Chondrocyte (in vitro differentiated cells): ENCODE data around the gene RTP5. TPM values are rescaled to one million over a fixed set of nuclear protein-coding genes. Genes with fewer than 3 reads are reported as not detected.

Experiments
- DNase-seq: peaks from one replicate; pipeline ENCODE4 v3.0.0; 2021; ENCODE audit warnings: mixed read lengths, low spot score
- H3K27ac Mint-ChIP-seq: one replicate; pipeline ENCODE4 v1.8.0; 2021; ENCODE audit warnings: mild to moderate bottlenecking, moderate library complexity, mixed read lengths; ENCODE audit not compliant: unreplicated experiment
- H3K27me3 Mint-ChIP-seq: 2 replicates; pipeline ENCODE4 v1.8.0; 2021; ENCODE audit warnings: low read depth, mixed read lengths
- H3K36me3 Mint-ChIP-seq: 2 replicates; pipeline ENCODE4 v1.8.0; 2021; ENCODE audit warnings: low read depth, mixed read lengths
- H3K4me1 Mint-ChIP-seq: 2 replicates; pipeline ENCODE4 v1.8.0; 2021; ENCODE audit warnings: low read depth, mild to moderate bottlenecking, mixed read lengths
- H3K4me3 Mint-ChIP-seq: one replicate; pipeline ENCODE4 v1.8.0; 2021; ENCODE audit warnings: mild to moderate bottlenecking, moderate library complexity, mixed read lengths; ENCODE audit not compliant: unreplicated experiment
- H3K9me3 Mint-ChIP-seq: 2 replicates; pipeline ENCODE4 v1.8.0; 2021; ENCODE audit warnings: low read depth, mixed read lengths
- CTCF ChIP-seq: fragments of 200-600 bp; sonication (generic); IDR thresholded peaks from 2 replicates; pipeline ENCODE4 v1.5.0; 2021; ENCODE audit warnings: antibody characterized with exemption, mild to moderate bottlenecking, moderate library complexity
- total RNA-seq: library from RNA; stranded (reverse); gene quantifications from 3 replicates; pipeline ENCODE4 v1.2.1, GENCODE V29; 2021

The RTP5 gene
- total RNA-seq, 1 donor from 2014 or later = not detected

- no peak overlapping the region for H3K27ac Mint-ChIP-seq
- TF ChIP-seq CTCF = no peak
- H3K27me3 Mint-ChIP-seq = peaks cover 24% of the 10 kb centered on the region
- DNase-seq = no peak
- H3K9me3 Mint-ChIP-seq = no peaks in the 10 kb centered on the region
- H3K36me3 Mint-ChIP-seq = no peaks in the 10 kb centered on the region
- H3K4me1 Mint-ChIP-seq = no peaks in the 10 kb centered on the region
- no peak overlapping the region for H3K4me3 Mint-ChIP-seq
Measured at GRCh38 chr2:241862775-241863535, 6.6 kb upstream of the RTP5 start.

GRCh38 chr2:241863536-241863954 lies 6.0 kb upstream of the RTP5 start:
- no peaks in the 10 kb centered on the region for H3K4me1 Mint-ChIP-seq
- no peak for DNase-seq
- H3K36me3 Mint-ChIP-seq = no peaks in the 10 kb centered on the region
- TF ChIP-seq CTCF = no peak
- H3K4me3 Mint-ChIP-seq = no peak overlapping the region
- H3K27me3 Mint-ChIP-seq = peaks cover 28% of the 10 kb centered on the region
- no peaks in the 10 kb centered on the region for H3K9me3 Mint-ChIP-seq
- H3K27ac Mint-ChIP-seq = no peak overlapping the region

GRCh38 chr2:241864168-241864849 lies 5.2 kb upstream of the RTP5 start:
- no peaks in the 10 kb centered on the region for H3K4me1 Mint-ChIP-seq
- no peak for DNase-seq
- H3K9me3 Mint-ChIP-seq = no peaks in the 10 kb centered on the region
- H3K27ac Mint-ChIP-seq = peak overlapping the region; percentile 45
- TF ChIP-seq CTCF = no peak
- H3K36me3 Mint-ChIP-seq = no peaks in the 10 kb centered on the region
- peaks cover 28% of the 10 kb centered on the region for H3K27me3 Mint-ChIP-seq
- H3K4me3 Mint-ChIP-seq = no peak overlapping the region

GRCh38 chr2:241864850-241865213 lies 4.7 kb upstream of the RTP5 start:
- Mint-ChIP-seq H3K9me3 (no peaks in the 10 kb centered on the region), H3K27ac (no peak overlapping the region), H3K4me1 (no peaks in the 10 kb centered on the region), H3K27me3 (peaks cover 28% of the 10 kb centered on the region), H3K36me3 (no peaks in the 10 kb centered on the region), H3K4me3 (no peak overlapping the region)
- DNase-seq = no peak
- no peak for TF ChIP-seq CTCF

GRCh38 chr2:241865416-241865956 lies 4.0 kb upstream of the RTP5 start:
- DNase-seq = no peak
- Mint-ChIP-seq H3K27me3 (peaks cover 28% of the 10 kb centered on the region), H3K4me1 (no peaks in the 10 kb centered on the region), H3K36me3 (no peaks in the 10 kb centered on the region), H3K4me3 (no peak overlapping the region), H3K27ac (no peak overlapping the region), H3K9me3 (no peaks in the 10 kb centered on the region)
- no peak for TF ChIP-seq CTCF
